Measurements from ENCODE around the gene C22orf39. TPM values are rescaled to one million over a fixed set of nuclear protein-coding genes. Genes with fewer than 3 reads are reported as not detected.

Gene C22orf39
- total RNA-seq, 2 donors from 2014 or later, result 27.4 to 31.5 TPM

DNA sequence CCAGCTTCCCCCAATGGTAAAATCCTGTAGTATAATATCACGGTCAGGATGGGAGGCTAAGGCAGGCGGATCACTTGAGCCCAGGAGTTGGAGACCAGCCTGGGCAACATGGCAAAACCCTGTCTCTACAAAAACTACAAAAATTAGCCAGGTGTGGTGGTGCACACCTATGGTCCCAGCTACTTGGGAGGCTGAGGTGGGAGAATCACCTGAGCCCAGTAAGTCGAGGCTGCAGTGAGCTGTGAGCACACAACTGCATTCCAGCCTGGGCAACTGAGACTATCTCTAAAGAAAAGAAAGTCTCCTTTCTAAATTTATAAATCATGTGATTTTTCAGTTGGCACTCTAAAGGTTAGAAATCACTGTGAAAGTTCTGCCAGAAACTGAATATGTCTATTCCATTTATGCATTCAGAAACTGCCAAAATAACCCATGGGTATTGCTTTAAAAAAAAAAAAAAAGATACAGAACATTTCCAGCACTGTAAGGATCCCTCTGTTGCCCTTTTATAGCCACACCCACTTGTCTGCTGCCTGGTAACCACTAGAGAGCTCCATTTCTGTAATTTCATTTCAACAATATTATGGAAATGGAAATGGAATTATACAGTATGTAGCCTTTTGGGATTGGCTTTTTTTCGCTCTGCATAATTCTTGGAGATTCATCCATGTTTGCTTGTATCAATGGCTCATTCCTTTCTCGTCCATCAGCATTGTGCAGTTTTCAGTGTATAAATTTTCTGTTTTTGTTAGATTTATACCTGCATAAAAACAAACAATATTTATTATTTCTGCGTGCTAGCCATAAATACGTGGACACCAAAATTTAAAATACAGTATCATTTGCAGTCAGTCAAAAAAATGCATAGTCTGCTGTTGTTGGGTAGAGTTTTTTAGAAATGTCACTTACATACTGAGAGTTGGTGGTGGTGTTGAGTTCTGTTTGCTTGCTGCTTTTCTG is 41.7 kb upstream of the C22orf39 start:
- TF ChIP-seq, protein P1, sequence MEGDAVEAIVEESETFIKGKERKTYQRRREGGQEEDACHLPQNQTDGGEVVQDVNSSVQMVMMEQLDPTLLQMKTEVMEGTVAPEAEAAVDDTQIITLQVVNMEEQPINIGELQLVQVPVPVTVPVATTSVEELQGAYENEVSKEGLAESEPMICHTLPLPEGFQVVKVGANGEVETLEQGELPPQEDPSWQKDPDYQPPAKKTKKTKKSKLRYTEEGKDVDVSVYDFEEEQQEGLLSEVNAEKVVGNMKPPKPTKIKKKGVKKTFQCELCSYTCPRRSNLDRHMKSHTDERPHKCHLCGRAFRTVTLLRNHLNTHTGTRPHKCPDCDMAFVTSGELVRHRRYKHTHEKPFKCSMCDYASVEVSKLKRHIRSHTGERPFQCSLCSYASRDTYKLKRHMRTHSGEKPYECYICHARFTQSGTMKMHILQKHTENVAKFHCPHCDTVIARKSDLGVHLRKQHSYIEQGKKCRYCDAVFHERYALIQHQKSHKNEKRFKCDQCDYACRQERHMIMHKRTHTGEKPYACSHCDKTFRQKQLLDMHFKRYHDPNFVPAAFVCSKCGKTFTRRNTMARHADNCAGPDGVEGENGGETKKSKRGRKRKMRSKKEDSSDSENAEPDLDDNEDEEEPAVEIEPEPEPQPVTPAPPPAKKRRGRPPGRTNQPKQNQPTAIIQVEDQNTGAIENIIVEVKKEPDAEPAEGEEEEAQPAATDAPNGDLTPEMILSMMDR (conservative IDR thresholded peaks at IDR 0.05), result no peak
- no peaks in the 10 kb centered on the region for H3K9me3 Mint-ChIP-seq
- H3K27ac ChIP-seq (ENCODE audit: low read depth, low read length), result no peak overlapping the region
- DNase-seq, result no peak
- H3K27me3 ChIP-seq (ENCODE audit: control insufficient read depth, insufficient read depth, low read length, poor library complexity, severe bottlenecking), result no peaks in the 10 kb centered on the region
- no peaks in the 10 kb centered on the region for H3K9me3 ChIP-seq (ENCODE audit: control insufficient read depth, low read length)
- H3K36me3 ChIP-seq (ENCODE audit: control insufficient read depth, insufficient read depth, low read length), result peaks cover 53% of the 10 kb centered on the region
- H3K4me3 Mint-ChIP-seq, result no peak overlapping the region
- H3K4me1 ChIP-seq (ENCODE audit: control insufficient read depth, insufficient read depth, low read length), result no peaks in the 10 kb centered on the region
- no peak overlapping the region for H3K27ac Mint-ChIP-seq
- H3K36me3 Mint-ChIP-seq (ENCODE audit: low read depth), result peaks cover 32% of the 10 kb centered on the region
- H3K27me3 Mint-ChIP-seq (ENCODE audit: insufficient read depth), result no peaks in the 10 kb centered on the region
- no peaks in the 10 kb centered on the region for H3K4me1 Mint-ChIP-seq
- 93 to 97% methylated on average over 3 to 6 of the region's 7 CpGs for WGBS, 2 experiments (ENCODE audit: insufficient coverage in 1 of 2, insufficient read length in 1 of 2)
- no peak overlapping the region for H3K4me3 ChIP-seq (ENCODE audit: low read length)
- H3K9ac ChIP-seq (ENCODE audit: extremely low read depth, low read length, poor library complexity, severe bottlenecking), result no peak overlapping the region

DNA sequence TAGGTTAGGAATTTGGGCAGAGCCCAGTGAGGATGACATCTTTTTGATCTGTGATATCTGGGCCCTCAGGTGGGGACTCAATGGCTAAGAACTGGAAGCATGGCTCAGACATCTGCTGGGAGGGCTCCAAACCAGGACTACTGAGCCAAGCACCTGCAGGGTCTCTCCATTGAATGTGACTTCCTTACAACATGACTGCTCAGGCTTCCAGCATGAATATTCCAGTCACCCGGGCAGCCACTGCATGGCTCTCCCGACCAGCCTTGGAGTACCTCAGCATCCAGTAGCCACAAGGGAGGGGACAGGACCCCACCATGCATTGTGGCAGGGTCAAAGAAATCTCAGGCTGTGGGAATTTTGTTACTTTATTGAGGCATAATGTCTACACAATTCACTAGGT is 40.8 kb upstream of the C22orf39 start:
- DNase-seq, result no peak
- Mint-ChIP-seq H3K27me3 (ENCODE audit: insufficient read depth) (no peaks in the 10 kb centered on the region), H3K36me3 (ENCODE audit: low read depth) (peaks cover 34% of the 10 kb centered on the region), H3K9me3 (no peaks in the 10 kb centered on the region), H3K4me3 (no peak overlapping the region), H3K27ac (no peak overlapping the region), H3K4me1 (no peaks in the 10 kb centered on the region)
- Histone ChIP-seq H3K9me3 (ENCODE audit: control insufficient read depth, low read length) (no peaks in the 10 kb centered on the region), H3K27me3 (ENCODE audit: control insufficient read depth, insufficient read depth, low read length, poor library complexity, severe bottlenecking) (no peaks in the 10 kb centered on the region), H3K9ac (ENCODE audit: extremely low read depth, low read length, poor library complexity, severe bottlenecking) (no peak overlapping the region), H3K27ac (ENCODE audit: low read depth, low read length) (no peak overlapping the region), H3K4me3 (ENCODE audit: low read length) (no peak overlapping the region), H3K36me3 (ENCODE audit: control insufficient read depth, insufficient read depth, low read length) (peaks cover 61% of the 10 kb centered on the region), H3K4me1 (ENCODE audit: control insufficient read depth, insufficient read depth, low read length) (no peaks in the 10 kb centered on the region)
- 93 to 100% methylated on average over 1 to 2 of the region's 2 CpGs for WGBS, 2 experiments (ENCODE audit: insufficient coverage in 1 of 2, insufficient read length in 1 of 2)
- TF ChIP-seq, protein P1 (conservative IDR thresholded peaks at IDR 0.05), result no peak

DNA sequence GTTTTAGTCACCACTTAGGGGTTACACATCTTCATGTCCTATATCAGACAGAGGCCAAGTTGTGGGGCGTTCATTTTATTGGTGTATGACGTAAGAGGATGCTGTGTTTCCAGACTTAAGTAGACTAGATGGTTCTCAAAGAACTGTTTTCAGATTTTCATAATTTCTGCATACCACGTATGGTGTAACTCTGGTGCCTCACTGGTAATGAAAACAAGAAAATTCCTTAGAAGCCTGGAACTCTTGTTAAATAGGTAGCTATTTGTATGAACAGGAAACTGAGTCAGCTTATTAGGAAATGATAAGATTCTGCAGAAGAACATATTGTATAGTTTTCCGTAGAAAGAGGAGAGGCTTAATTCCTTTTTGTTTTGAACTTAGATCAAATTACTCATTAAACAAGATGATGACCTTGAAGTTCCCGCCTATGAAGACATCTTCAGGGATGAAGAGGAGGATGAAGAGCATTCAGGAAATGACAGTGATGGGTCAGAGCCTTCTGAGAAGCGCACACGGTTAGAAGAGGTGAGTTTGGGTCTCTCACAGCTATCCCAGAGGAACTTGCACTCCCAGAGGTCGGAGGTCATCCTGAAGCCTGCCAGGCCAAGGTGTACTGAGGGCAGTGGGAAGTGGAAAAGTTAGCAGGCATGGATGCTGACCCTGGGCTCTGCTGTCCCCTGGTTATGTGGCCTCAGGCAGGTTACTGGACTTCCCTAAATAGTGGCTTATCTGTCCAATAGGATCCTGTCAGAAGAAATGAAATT is 36.2 kb upstream of the C22orf39 start:
- H3K36me3 ChIP-seq (ENCODE audit: control insufficient read depth, insufficient read depth, low read length), result peaks cover 45% of the 10 kb centered on the region
- peaks cover 31% of the 10 kb centered on the region for H3K36me3 Mint-ChIP-seq (ENCODE audit: low read depth)
- no peaks in the 10 kb centered on the region for H3K9me3 Mint-ChIP-seq
- 94 to 100% methylated on average over 3 to 8 of the region's 8 CpGs for WGBS, 2 experiments (ENCODE audit: insufficient coverage in 1 of 2, insufficient read length in 1 of 2)
- no peaks in the 10 kb centered on the region for H3K4me1 ChIP-seq (ENCODE audit: control insufficient read depth, insufficient read depth, low read length)
- H3K4me3 ChIP-seq (ENCODE audit: low read length), result no peak overlapping the region
- peaks cover 8% of the 10 kb centered on the region for H3K4me1 Mint-ChIP-seq
- TF ChIP-seq, protein P1 (conservative IDR thresholded peaks at IDR 0.05), result no peak
- no peaks in the 10 kb centered on the region for H3K9me3 ChIP-seq (ENCODE audit: control insufficient read depth, low read length)
- no peak overlapping the region for H3K27ac ChIP-seq (ENCODE audit: low read depth, low read length)
- DNase-seq, result no peak
- no peaks in the 10 kb centered on the region for H3K27me3 Mint-ChIP-seq (ENCODE audit: insufficient read depth)
- no peak overlapping the region for H3K27ac Mint-ChIP-seq
- no peak overlapping the region for H3K9ac ChIP-seq (ENCODE audit: extremely low read depth, low read length, poor library complexity, severe bottlenecking)
- H3K27me3 ChIP-seq (ENCODE audit: control insufficient read depth, insufficient read depth, low read length, poor library complexity, severe bottlenecking), result no peaks in the 10 kb centered on the region
- no peak overlapping the region for H3K4me3 Mint-ChIP-seq
